GM03348 (cell line): ENCODE measurements around the gene RASSF5.
"Not testable (repeated sequence)": the region's sequence is repeated elsewhere in the genome, so short reads cannot be mapped to it uniquely, and the experiment has no call there.

Experiments used
- DNase-seq: peaks from one replicate; pipeline ENCODE4 v3.0.0; 2012; ENCODE audit warnings: low spot score

The RASSF5 gene

DNA sequence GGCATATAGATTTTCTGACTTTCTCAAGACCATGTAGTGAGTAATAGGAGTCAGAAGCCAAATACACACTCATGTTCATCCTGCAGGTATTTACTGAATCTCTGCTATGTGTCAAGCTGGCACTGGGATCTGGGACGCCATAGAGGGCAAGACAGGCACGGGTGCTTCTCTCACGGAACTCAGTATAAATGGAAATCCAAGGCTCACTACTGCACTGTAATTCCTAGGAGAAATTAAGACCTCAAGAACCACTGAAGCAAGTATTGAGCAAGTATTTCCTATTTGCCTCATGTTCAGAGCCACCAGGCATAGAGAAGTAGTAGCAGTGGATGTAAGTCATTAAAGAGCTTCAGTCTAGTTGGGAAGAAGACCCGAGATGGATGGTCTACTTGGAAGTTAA, 66.0 kb downstream of the RASSF5 start:
- no peak for DNase-seq

DNA sequence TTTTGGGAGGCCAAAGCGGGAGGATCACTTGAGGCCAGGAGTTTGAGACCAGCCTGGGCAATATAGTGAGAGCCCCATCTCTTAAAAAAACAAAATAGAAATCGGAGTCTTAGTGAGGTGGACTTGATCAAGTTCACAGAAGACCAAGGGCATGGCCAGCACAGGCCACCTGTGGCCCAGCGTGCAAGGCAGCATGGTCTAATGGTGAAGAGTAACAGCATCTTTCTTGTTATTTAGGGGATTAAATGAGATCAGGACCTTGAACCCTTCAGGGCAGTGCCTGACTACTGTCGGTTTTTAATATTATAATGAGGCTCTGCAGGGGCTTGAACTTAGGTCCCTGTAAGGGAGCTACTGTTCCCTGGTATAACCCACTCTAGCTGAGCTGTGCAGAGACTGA, 66.4 kb downstream of the RASSF5 start:
- no peak for DNase-seq

GRCh38 chr1:206575165-206575893, 68.0 kb downstream of the RASSF5 start:
- peak; percentile 74 for DNase-seq

GRCh38 chr1:206575894-206576737, 68.8 kb downstream of the RASSF5 start:
- no peak for DNase-seq

GRCh38 chr1:206577626-206578025, 70.3 kb downstream of the RASSF5 start:
- DNase-seq: no peak

GRCh38 chr1:206578068-206578977, 71.0 kb downstream of the RASSF5 start:
- no peak for DNase-seq

GRCh38 chr1:206578978-206579374, 71.6 kb downstream of the RASSF5 start:
- DNase-seq: no peak

DNA sequence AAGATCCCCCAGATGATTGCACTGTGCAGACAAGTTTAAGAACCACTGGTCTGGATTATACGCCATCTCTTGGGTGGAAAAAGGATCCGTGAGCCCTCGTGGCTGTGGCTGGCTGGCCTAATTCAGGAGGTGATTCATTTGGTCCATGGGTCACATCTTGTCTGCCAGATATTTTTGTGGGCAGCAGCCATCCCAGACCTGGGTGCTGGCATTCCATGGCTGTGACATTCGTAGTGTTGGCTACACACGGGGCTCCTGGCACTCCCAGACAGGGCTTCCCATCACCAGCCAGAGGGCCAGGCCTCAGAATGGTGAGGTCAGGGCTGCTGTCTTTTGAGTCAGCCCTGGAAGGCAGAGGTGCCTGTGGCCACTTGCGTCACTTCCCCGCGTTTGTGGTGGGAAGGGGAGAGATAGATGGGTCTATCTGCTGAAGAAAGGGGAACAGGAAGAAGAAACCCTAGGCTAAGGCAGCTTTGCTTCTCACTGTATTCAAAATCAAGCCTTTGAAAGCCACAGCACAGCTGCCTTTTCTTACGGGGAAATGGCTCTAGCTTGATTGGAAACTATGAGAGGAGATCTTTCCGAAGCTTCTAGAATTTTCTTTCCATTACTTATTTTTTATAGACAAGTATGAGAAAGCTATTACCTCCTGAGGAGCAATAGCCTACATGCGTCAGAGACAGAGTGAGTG, 72.6 kb downstream of the RASSF5 start:
- peak; percentile 51 for DNase-seq

- DNase-seq: no peak
These were observed 73.2 kb downstream of the RASSF5 start for GRCh38 chr1:206580438-206581113.

GRCh38 chr1:206581114-206581497, 73.8 kb downstream of the RASSF5 start:
- not testable (repeated sequence) for DNase-seq

- no peak for DNase-seq
These were observed 74.2 kb downstream of the RASSF5 start for GRCh38 chr1:206581571-206581981.

DNA sequence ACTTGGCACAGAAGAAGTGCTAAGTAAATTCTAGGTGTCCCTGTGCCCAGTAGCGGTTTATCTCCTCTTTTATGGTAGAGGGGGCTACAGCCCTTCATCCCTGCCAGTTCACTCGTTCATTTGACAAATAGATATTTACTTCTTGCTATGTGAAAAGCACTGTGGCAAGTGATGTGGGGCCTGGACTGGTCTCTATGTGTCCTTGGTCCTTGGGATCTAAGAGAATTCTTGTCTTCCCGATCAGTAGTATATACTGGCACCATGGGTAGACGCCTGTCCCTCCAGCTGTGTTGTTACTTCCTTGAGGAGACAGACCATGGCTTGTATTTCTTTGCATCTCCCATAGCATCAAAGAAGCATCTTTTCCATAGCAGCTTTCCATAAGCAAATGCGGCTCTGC, 75.2 kb downstream of the RASSF5 start:
- no peak for DNase-seq

GRCh38 chr1:206582971-206583706, 75.8 kb downstream of the RASSF5 start:
- no peak for DNase-seq

DNA sequence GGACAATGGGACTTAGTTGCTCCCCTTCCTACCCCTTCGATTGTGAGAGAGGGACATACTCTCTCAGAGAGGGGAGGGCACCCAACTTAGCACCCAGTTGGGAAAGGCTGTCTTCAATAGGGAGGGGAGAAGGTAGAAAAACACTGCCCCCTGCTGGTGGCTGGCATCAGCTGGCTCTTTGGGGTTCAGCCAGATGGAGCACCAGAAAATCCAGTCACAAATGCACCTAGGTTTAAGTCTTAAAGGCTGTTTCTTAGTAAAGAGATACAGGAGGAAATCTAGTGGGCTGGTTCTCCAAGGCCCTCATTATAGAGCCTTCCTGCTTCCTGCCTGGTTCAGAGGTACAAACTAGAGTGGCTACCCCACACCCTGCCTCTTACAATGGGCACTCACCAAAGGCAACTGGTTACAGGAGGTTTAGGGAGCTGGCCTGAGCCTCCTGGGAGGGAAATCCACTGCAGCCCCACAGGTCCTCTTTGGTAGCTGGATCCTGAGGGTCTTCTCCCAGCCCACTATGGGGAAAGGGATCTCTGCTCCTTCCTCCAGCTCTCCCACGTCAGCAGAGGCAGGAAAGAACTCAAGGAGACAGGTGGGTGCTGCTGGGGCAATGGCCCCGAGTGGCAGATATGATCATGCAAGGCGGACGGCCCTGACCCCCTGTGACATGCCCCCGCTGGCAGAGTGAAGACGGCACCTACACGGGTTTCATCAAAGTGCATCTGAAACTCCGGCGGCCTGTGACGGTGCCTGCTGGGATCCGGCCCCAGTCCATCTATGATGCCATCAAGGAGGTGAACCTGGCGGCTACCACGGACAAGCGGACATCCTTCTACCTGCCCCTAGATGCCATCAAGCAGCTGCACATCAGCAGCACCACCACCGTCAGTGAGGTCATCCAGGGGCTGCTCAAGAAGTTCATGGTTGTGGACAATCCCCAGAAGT, 76.6 kb downstream of the RASSF5 start:
- peak; percentile 90 for DNase-seq

GRCh38 chr1:206584683-206585082, 77.4 kb downstream of the RASSF5 start:
- DNase-seq: no peak

DNA sequence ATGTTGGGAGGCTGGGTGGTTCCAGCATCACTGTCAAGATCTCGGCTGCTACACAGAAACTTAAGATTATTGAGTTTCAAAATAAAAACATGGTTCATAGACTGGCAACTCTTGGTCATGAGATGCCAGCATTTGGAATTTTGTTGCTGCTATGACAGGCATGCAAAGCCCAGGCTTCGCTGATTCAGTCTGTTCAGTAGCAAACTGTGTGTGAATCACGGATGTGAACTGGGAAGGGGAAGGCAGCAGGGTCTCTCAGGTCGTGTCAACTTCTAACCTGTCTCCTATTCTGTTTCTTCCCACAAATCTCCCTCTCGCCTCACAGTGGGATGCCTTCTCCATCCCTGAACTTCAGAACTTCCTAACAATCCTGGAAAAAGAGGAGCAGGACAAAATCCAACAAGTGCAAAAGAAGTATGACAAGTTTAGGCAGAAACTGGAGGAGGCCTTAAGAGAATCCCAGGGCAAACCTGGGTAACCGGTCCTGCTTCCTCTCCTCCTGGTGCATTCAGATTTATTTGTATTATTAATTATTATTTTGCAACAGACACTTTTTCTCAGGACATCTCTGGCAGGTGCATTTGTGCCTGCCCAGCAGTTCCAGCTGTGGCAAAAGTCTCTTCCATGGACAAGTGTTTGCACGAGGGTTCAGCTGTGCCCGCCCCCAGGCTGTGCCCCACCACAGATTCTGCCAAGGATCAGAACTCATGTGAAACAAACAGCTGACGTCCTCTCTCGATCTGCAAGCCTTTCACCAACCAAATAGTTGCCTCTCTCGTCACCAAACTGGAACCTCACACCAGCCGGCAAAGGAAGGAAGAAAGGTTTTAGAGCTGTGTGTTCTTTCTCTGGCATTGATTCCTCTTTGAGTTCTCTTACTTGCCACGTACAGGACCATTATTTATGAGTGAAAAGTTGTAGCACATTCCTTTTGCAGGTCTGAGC, 79.4 kb downstream of the RASSF5 start:
- no peak for DNase-seq

DNA sequence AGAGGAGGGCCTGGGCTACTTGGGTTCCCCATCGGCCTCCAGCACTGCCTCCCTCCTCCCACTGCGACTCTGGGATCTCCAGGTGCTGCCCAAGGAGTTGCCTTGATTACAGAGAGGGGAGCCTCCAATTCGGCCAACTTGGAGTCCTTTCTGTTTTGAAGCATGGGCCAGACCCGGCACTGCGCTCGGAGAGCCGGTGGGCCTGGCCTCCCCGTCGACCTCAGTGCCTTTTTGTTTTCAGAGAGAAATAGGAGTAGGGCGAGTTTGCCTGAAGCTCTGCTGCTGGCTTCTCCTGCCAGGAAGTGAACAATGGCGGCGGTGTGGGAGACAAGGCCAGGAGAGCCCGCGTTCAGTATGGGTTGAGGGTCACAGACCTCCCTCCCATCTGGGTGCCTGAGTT, 80.6 kb downstream of the RASSF5 start:
- no peak for DNase-seq

DNA sequence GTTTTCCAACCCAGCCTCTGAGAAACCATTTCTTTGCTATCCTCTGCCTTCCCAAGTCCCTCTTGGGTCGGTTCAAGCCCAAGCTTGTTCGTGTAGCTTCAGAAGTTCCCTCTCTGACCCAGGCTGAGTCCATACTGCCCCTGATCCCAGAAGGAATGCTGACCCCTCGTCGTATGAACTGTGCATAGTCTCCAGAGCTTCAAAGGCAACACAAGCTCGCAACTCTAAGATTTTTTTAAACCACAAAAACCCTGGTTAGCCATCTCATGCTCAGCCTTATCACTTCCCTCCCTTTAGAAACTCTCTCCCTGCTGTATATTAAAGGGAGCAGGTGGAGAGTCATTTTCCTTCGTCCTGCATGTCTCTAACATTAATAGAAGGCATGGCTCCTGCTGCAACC, 81.2 kb downstream of the RASSF5 start:
- DNase-seq: no peak
